GM19035 (cell line): Measurements from ENCODE around the gene SLC37A2.
"Not testable (repeated sequence)": the region's sequence is repeated elsewhere in the genome, so short reads cannot be mapped to it uniquely, and the experiment has no call there.

Source experiments
- ATAC-seq: cut with Tn5 transposase; IDR thresholded peaks from one replicate; pipeline ENCODE4 v1.9.1; 2021; ENCODE audit not compliant: unreplicated experiment

The SLC37A2 gene

DNA sequence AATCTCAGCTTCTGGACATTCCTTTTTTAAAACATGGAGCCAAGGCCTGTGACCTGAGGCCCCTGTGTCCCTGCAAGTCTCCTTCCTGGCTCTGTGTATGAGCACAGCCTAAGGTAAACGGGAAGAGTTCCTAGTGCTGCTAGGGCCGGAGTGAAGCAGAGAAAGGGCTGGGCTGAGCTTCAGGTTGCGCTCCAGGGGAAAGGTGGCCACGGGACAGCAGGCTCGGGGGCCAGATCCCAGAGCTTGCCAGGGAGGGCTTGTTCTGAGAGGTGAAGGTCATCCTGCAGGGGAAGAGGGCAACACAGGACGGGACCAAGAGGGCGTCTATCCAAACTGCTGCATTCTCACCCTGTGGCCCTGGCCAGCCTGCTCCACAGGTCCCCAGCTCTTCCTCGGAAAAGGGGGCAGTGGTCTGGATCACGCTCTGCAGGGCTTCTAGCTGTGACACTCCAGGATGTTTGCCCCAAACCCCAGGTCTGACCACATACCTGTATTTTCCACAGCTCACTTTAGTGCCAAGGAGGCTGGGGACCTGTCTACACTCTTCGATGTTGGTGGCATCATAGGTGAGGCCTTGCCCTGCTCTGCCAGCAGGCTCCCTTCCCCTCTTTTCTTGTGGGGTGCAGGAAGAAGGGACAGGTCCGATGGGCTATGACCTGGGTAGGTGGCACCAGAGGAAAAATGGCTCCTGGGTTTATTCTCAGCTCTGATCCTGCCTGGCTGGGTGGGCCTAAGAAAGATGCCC is 20.4 kb downstream of the SLC37A2 start:
- no peak for ATAC-seq

DNA sequence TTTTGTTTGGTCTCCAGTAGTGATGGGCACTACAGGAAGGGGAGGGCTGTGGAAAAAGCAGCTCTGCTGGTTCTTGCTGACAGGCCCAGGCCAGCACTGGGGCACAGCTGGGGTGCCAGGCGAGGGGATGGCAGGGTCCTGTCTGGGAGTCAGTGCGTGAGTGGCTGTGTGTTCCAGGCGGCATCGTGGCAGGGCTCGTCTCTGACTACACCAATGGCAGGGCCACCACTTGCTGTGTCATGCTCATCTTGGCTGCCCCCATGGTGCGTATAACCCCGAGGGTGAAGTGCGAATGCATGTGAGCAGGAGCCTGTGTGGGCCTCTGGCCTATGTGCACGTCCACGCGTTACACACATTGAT is 20.9 kb downstream of the SLC37A2 start:
- ATAC-seq: no peak

DNA sequence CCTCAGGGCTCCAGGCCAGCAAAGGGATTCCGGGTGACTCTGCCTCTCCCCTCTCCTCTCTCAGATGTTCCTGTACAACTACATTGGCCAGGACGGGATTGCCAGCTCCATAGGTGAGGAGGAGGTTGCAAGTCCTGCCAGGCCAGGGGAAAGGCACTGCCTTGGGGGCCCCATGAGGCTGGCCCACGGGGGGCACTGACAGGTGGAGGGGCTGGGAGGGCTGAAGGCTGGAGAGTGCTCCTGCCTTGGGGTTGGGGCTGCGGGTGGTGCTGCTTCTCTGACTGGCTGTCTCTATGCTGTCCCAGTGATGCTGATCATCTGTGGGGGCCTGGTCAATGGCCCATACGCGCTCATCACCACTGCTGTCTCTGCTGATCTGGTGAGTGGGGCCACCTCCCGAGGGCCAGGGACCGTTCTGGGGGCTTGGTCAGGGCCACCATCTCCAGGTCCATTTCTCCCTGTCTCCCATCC is 21.7 kb downstream of the SLC37A2 start:
- no peak for ATAC-seq

DNA sequence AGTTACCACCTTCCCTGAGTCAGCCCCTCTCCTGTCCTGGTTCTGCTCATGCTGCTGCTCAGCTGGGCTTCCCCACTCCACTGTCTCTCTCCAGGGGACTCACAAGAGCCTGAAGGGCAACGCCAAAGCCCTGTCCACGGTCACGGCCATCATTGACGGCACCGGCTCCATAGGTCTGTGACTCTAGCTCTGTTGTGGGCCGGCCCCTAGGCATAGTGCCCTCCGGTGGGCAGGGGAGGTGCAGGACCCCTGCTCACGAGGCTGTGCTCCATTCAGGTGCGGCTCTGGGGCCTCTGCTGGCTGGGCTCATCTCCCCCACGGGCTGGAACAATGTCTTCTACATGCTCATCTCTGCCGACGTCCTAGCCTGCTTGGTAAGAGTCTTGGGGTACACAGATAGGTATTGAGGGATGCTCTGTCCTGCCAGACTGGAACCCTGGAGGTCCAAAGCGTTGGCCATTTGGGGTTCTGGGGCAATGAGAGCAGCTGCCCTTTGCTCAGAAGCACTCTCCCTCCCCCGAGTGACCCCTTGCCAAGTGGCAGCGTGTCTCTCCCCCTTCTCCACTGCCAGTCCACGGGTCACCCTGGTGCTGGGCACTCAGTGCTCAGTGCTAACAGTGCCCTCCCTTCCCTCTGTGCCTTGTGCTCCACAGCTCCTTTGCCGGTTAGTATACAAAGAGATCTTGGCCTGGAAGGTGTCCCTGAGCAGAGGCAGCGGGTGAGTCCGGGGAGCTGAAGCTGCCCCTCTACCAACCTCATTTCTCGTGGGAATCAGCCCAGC is 22.4 kb downstream of the SLC37A2 start:
- ATAC-seq: no peak

DNA sequence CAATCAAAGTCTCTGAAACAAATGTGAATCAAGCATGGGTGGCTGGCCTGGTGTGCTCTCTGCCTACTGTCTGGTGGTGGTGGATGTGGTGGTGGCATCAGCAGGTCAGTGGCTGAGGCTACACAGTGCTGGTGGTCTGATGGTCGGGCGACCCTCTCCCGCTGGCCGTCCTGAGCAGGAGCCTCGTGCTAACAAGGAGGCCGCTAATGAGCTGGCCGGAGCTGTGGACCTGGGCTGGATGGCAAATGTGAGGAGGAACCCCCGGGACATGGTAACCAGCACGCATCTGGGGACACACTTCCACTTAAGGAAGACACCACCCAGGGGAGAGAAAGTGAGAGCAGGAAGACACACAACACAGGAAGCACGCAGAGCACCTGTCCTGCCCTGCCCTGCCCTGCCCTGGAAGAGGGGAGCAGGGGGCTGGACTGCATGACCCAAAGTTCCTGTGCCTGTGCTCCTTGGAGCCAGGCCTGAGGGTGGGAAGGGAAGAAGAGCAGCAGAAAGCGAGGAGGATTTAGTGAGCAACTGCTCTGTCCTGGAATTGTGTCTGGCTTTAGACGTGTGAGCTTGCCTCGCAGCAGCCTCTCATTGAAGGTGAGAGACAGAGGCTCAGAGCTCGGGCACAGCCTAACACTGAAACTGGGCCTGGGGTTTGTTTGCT is 23.7 kb downstream of the SLC37A2 start:
- no peak for ATAC-seq

DNA sequence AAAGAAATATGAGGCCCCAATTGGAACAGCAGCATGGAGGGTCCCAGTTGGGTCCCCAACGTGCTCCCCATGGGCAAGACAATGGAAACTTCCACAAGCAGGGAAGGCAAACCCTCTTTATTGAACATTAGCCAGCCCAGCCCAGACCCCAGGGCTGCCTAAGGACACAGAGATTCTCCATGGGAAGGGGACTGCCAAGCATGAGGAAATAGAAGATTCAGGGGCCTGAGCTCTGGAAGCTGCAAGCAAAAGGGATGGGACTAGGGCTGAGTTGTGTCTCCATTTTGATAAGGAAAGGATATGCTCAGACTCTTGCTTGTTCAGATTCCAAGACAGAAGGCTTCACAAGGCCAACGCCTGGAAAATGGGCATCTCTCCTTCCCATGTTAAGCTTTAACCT is 25.0 kb downstream of the SLC37A2 start:
- ATAC-seq: no peak

DNA sequence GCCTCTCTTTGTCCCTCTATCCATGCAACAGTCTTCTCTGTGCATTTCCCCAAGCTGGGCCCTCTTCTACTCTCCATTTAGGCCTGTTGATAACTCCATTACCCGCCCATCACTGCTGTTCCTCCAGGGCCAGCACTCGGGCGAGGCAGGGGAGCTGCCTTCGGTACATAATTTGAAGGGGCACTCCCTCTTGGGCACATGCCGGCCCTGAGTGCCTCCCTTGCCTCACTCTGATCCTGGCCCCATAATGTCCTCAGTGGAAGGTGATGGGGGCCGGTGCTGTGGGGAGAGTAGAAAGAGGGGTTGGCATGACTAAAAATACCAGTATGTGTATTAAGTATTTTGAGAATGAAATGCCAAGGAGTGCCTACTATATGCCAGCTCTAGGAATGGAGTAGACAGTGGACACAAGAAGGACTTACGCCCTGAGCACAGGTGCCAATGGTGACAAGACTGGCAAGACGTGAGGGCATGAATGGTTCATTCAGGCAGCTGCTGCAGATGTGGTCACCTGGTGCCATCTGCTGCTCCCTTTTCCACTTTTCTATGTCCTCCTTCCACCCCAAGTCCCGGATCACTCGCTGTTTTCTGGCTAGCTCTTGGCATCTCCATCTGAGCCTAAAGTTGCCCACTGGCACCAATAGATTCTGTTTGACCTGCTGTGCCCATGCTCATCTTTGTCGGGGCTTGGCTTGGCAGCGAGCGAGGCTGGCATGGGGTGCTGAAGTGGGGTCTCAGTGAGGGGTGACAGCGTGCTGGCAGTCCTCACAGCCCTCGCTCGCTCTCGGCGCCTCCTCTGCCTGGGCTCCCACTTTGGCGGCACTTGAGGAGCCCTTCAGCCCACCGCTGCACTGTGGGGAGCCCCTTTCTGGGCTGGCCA is 25.7 kb downstream of the SLC37A2 start:
- no peak for ATAC-seq

DNA sequence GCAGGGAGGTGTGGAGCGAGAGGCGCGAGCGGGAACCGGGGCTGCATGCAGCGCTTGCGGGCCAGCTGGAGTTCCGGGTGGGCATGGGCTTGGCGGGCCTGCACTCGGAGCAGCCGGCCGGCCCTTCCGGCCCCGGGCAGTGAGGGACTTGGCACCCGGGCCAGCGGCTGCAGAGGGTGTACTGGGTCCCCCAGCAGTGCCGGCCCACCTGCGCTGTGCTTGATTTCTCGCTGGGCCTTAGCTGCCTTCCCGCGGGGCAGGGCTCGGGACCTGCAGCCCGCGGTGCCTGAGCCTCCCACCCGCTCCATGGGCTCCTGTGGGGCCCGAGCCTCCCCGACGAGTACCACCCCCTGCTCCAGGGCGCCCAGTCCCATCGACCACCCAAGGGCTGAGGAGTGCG is 26.4 kb downstream of the SLC37A2 start:
- ATAC-seq: not testable (repeated sequence)

DNA sequence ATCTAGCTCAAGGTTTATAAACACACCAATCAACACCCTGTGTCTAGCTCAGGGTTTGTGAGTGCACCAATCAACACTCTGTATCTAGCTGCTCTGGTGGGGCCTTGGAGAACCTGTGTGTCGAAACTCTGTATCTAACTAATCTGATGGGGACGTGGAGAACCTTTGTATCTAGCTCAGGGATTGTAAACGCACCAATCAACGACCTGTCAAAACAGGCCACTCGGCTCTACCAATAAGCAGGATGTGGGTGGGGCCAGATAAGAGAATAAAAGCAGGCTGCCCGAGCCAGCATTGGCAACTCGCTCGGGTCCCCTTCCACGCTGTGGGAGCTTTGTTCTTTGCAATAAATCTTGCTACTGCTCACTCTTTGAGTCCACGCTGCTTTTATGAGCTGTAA is 27.0 kb downstream of the SLC37A2 start:
- ATAC-seq: not testable (repeated sequence)

DNA sequence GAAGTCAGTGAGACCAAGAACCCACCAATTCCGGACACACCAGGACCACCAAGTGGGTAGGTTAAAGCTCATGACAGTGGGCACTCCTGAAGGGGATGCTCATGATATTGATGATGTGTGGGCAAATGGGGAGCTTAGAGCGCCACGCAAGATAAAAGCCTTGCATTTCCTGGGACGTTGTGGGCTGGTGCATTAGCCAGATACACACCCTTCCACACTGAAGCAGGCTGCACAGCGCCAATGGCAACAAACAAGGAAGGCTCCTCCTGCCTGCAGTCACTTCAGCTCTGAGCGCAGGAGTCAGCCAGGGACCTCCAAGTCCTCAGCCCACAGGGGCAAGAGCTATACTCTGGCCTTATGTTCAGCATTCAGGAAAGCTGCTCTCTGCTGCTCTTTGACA is 27.7 kb downstream of the SLC37A2 start:
- ATAC-seq: no peak

DNA sequence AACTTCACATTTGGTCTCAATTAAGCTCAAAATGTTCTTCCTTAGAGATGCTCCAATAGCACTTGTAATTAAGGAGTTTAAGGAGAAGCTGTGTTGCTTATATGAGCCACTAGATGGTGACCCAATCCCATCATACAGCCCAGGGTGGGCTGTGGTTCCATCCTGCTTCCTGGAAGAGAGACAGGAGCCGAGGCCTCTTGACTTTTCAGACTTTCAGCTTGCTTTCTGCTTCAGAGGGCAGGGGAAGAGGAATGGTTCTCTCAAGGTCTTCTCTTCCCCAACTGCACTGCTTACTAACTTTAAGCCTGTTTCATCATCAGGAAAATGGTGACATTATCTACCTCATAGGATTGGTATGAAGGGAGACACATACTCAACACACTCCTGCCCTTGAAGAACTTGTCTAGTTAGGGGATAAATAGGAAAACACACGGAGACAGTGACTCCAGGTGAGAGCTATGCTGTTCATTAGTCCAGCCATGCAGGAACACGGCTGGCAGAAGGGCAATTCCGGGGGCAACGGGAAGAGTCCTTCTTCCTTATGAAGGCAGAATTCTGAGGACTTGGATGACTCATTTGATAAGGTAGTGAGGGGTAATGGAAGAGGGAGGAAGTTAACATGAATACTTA is 28.3 kb downstream of the SLC37A2 start:
- ATAC-seq: no peak

DNA sequence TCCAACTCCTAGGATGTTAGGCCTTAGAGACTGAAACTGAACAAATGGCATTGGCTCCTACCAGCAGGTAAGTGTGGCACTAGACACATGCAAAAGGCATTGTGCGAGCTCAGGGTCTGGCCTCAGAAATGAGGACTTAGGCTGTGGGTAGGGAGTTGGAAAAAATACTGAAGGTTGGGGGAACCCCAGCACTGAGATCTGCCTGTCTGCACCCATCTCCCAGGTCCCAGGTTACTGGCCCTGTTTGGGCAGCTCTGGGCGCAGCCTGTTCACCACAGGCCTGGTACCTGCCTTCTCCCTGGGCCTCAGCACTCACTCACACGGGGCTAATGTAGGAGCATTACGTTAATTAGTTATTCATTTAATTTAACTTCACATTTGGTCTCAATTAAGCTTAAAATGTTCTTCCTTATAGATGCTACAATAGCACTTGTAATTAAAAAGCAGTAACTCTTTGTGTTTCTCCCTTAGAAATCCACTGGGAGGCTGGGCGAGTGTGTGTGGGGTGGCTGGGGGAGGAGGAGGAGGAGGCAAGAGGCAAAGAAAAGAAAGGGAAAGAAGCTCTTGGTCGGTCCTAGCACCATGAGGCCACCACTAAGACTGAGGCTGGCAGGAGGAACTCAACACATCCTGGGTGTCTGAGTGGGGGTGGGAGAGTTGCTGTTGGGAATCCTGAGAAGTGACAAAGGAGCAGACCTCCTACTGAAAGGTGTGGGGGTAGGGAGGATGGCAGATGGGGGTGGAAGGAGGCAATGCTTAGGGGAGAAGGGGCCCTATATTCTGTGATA is 29.0 kb downstream of the SLC37A2 start:
- no peak for ATAC-seq

DNA sequence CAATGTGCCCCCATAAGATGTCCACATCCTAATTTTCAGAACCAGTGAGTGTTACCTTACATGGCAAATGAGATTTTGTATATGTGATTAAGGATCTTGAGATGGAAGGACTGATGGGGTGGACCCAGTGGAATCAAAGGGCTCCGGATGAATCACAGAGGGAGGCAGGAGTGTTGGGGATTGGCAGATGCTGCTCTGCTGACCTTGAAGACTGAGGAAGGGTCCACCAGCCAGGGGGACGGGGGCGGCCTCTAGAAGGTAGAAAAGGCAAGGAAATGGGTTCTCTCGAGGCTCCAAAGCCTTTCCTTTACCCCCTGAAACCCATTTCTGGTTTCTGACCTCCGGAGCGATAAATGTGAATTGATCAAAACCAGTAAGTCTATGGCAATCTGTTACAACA is 29.6 kb downstream of the SLC37A2 start:
- no peak for ATAC-seq

DNA sequence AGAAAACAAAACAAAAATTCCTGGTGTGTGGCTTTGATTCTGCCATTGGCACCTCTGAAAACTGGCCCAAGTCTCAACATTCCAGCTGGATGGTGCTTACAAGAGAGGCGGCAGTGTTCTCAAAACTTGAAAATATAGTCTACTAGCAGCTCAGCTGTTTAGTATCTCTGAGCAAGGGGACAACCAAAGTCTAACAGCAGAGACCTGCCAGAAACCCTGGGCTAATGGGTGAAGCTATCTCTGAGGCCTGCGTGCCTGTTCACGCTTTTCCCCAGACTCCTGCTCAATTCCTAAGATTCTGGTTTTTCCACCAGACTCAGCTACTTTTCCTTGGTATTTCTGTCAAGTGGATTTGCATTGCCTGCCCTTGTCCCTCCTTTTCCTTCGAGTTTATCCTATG is 30.4 kb downstream of the SLC37A2 start:
- no peak for ATAC-seq

DNA sequence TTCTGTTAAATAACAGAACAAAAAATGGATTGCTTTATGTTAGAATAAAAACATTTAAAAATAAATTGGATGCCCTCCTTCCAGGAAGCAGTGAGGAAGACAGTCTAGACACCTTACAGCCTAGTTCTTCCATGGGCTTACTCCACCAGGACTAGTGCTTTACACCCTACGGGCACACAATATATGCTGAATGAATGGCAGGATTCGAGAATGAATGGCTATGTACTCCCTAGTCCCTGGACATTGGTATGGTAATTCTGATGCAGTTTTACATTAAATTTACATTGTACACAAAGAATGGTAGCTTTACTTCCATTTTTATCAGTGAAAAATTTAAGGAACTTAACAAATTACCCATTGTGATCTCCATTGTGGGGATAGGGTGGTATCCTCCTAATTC is 31.6 kb downstream of the SLC37A2 start:
- no peak for ATAC-seq

DNA sequence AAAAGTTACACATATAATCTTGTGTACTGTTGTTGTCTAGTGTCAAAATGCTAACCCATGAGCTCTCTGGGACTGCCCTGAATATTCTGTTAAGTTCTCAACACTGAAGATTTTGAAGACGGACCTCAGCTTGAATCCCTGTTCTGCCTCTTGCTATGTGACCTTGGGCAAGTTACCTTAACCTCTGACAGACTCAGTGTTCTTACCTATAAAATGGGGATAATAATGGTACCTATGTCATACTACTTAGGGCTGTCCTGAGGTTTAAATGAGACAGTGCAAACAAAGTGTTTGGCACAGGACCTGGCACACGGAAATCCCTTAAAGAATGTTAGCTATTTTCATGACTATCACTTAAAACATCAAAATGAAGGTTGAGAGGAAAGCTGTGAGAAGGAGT is 37.0 kb downstream of the SLC37A2 start:
- ATAC-seq: no peak

DNA sequence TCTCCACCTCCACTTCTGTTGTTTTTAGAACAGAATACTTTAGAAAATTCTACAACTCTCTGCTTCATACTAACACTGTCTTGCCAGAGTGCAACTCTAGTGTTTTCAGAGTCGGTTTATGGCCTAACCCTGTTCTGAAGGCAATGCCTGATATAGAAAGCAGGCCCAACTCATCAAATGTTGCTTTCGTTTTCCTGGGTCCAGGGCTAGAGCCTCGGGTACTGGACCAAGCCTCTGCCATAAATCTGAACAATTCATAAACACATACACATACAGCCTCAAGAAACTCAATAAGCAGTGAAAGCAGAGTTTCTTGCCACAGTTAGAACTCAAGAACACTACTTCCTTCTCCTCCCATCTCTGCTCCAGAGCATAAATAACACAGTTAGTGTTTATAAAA is 38.5 kb downstream of the SLC37A2 start:
- no peak for ATAC-seq

DNA sequence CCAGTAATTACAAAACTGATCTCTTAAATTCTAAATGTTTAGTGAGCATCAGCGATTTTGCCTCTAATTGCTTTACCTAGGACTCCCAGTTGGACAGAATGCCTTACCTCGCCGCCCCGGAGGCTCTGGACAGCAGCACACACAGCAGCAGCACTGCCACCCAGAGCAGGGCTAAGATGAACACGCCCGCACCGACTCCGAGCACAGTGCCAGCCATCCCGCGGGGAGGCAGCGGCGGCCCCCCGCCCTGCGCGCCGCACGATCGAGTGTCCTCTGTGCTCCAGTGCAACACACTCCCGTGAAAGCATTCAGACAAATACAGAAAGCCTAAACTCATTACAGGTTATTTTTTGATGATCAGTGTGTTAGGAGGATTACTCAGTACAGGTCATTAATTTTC is 38.9 kb downstream of the SLC37A2 start:
- ATAC-seq: no peak

DNA sequence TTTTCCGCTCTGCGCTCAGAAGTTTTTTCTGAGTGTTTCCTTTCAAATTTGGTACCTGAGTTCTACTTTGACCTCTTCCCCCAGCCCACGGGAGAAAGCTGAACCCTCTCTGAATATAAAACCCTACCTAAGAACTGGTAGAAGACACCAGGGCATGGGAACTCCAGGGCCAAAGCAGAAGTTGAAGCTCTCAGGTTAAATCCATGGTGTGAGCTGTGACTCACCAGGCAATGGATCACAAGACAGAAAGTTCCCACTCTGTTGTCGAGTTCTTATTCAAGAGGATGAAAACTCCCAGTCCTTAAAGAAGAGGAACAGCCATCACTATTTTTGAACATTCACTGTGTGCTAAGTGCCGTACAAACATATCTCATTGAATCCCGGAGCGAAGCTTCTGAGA is 39.4 kb downstream of the SLC37A2 start:
- no peak for ATAC-seq

DNA sequence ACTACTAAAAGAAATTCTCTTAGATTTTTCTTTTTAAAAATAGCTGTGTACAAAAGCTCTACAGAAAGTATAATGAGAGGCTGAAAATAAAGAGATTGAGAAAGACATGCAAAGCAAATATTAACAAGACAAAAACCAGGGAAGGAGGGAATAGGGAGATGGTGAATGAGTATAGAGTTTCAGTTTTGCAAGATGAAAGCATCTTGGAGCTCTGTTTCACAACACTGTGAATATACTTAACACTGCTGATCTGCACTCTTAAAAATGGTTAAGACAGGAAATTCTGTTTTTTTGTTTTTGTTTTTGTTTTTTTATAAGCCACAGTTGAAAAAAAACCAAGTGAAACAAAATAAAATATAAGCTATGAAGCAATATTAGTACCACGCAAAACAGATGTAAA is 42.8 kb downstream of the SLC37A2 start:
- no peak for ATAC-seq
